Measurements from ENCODE around the gene ERICH4.
A peak's percentile ranks its signal among the peaks of the same experiment; 100 is the strongest.

The ERICH4 gene

GRCh38 chr19:41476583-41476982 lies 33.6 kb downstream of the ERICH4 start:
- H3K27me3 Mint-ChIP-seq (ENCODE audit: low read depth, poor library complexity), result peaks cover 10% of the 10 kb centered on the region
- peaks cover 52% of the 10 kb centered on the region for H3K9me3 Mint-ChIP-seq
- H3K4me3 Mint-ChIP-seq, result no peak overlapping the region
- no peak overlapping the region for H3K27ac Mint-ChIP-seq
- H3K36me3 Mint-ChIP-seq (ENCODE audit: low read depth), result no peaks in the 10 kb centered on the region
- no peak for TF ChIP-seq CTCF (IDR thresholded peaks at IDR 0.05)
- H3K4me1 Mint-ChIP-seq, result no peaks in the 10 kb centered on the region
- no peak for DNase-seq

- no peak overlapping the region for H3K4me3 Mint-ChIP-seq
- peaks cover 55% of the 10 kb centered on the region for H3K9me3 Mint-ChIP-seq
- no peak for TF ChIP-seq CTCF (IDR thresholded peaks at IDR 0.05)
- peak overlapping the region; percentile 30 for H3K27ac Mint-ChIP-seq
- H3K36me3 Mint-ChIP-seq (ENCODE audit: low read depth), result no peaks in the 10 kb centered on the region
- no peak for DNase-seq
- H3K27me3 Mint-ChIP-seq (ENCODE audit: low read depth, poor library complexity), result peaks cover 8% of the 10 kb centered on the region
- no peaks in the 10 kb centered on the region for H3K4me1 Mint-ChIP-seq
These were observed 35.2 kb downstream of the ERICH4 start for GRCh38 chr19:41478171-41478570.

GRCh38 chr19:41478875-41479756 lies 36.2 kb downstream of the ERICH4 start:
- TF ChIP-seq CTCF (IDR thresholded peaks at IDR 0.05), result no peak
- H3K27me3 Mint-ChIP-seq (ENCODE audit: low read depth, poor library complexity), result peaks cover 8% of the 10 kb centered on the region
- no peak for DNase-seq
- H3K27ac Mint-ChIP-seq, result no peak overlapping the region
- no peaks in the 10 kb centered on the region for H3K4me1 Mint-ChIP-seq
- H3K9me3 Mint-ChIP-seq, result peaks cover 58% of the 10 kb centered on the region
- no peak overlapping the region for H3K4me3 Mint-ChIP-seq
- H3K36me3 Mint-ChIP-seq (ENCODE audit: low read depth), result no peaks in the 10 kb centered on the region

GRCh38 chr19:41479757-41480191 lies 36.8 kb downstream of the ERICH4 start:
- Mint-ChIP-seq H3K4me1 (no peaks in the 10 kb centered on the region), H3K27me3 (ENCODE audit: low read depth, poor library complexity) (peaks cover 8% of the 10 kb centered on the region), H3K4me3 (no peak overlapping the region), H3K36me3 (ENCODE audit: low read depth) (no peaks in the 10 kb centered on the region), H3K27ac (no peak overlapping the region), H3K9me3 (peaks cover 63% of the 10 kb centered on the region)
- no peak for DNase-seq
- TF ChIP-seq CTCF (IDR thresholded peaks at IDR 0.05), result no peak

GRCh38 chr19:41480336-41480735 lies 37.4 kb downstream of the ERICH4 start:
- no peak for DNase-seq
- Mint-ChIP-seq H3K4me1 (no peaks in the 10 kb centered on the region), H3K36me3 (ENCODE audit: low read depth) (no peaks in the 10 kb centered on the region)

More at GRCh38 chr19:41480336-41480735, 37.4 kb downstream of the ERICH4 start:
- Mint-ChIP-seq H3K27me3 (ENCODE audit: low read depth, poor library complexity) (peaks cover 8% of the 10 kb centered on the region), H3K9me3 (peaks cover 67% of the 10 kb centered on the region), H3K27ac (no peak overlapping the region), H3K4me3 (no peak overlapping the region)
- TF ChIP-seq CTCF (IDR thresholded peaks at IDR 0.05), result no peak

Measured in nephron progenitor cell (in vitro differentiated cells).